ENCODE results near the gene STARD8. TPM values are rescaled to one million over a fixed set of nuclear protein-coding genes. Genes with fewer than 3 reads are reported as not detected.

STARD8 gene
- polyA plus RNA-seq, 1 donor from 2014 or later: 0.09 TPM

- Histone ChIP-seq H3K4me3 (ENCODE audit: low read length) (no peak overlapping the region), H3F3A (ENCODE audit: insufficient read depth, low read length, poor library complexity, severe bottlenecking) (no peaks in the 10 kb centered on the region), H3K79me2 (replicated peaks; ENCODE audit: insufficient read depth, low read length) (no peaks in the 10 kb centered on the region), H3K9me2 (ENCODE audit: insufficient read depth, low read length) (no peaks in the 10 kb centered on the region), H3K27ac (ENCODE audit: low read length) (no peak overlapping the region), H3K27me3 (ENCODE audit: insufficient read depth, low read depth, low read length) (peaks cover 18% of the 10 kb centered on the region), H3K9me3 (ENCODE audit: low read length) (no peaks in the 10 kb centered on the region), H3K9ac (ENCODE audit: low read length) (no peak overlapping the region), H4K20me1 (ENCODE audit: insufficient read depth) (no peaks in the 10 kb centered on the region), H2AFZ (ENCODE audit: low read depth, low read length) (no peak overlapping the region), H3K4me2 (ENCODE audit: low read length) (no peak overlapping the region), H3K36me3 (ENCODE audit: insufficient read depth, low read length) (no peaks in the 10 kb centered on the region)
- TF ChIP-seq CTCF (IDR thresholded peaks at IDR 0.05; ENCODE audit: poor library complexity, severe bottlenecking) (no peak), POLR2AphosphoS5 (IDR thresholded peaks at IDR 0.05) (no peak), REST (IDR thresholded peaks at IDR 0.05; ENCODE audit: borderline replicate concordance) (no peak), EZH2 (IDR thresholded peaks at IDR 0.05; ENCODE audit: borderline replicate concordance, insufficient read depth, low read length, poor library complexity, severe bottlenecking) (no peak), SMC3 (conservative IDR thresholded peaks at IDR 0.05; ENCODE audit: poor library complexity) (no peak), MXI1 (conservative IDR thresholded peaks at IDR 0.05; ENCODE audit: poor library complexity, severe bottlenecking) (no peak), RAD21 (conservative IDR thresholded peaks at IDR 0.05) (no peak)
Measured at GRCh38 chrX:68684291-68684918, 36.9 kb downstream of the STARD8 start.

- TF ChIP-seq SMC3 (conservative IDR thresholded peaks at IDR 0.05; ENCODE audit: poor library complexity): no peak
- no peak for TF ChIP-seq POLR2AphosphoS5 (IDR thresholded peaks at IDR 0.05)
- TF ChIP-seq CTCF (IDR thresholded peaks at IDR 0.05; ENCODE audit: poor library complexity, severe bottlenecking): no peak
- TF ChIP-seq REST (IDR thresholded peaks at IDR 0.05; ENCODE audit: borderline replicate concordance): no peak
- no peak for TF ChIP-seq EP300 (conservative IDR thresholded peaks at IDR 0.05; ENCODE audit: poor library complexity, severe bottlenecking)
- TF ChIP-seq RAD21 (conservative IDR thresholded peaks at IDR 0.05): no peak
- TF ChIP-seq EZH2 (IDR thresholded peaks at IDR 0.05; ENCODE audit: borderline replicate concordance, insufficient read depth, low read length, poor library complexity, severe bottlenecking): no peak
- no peak for TF ChIP-seq TAF1 (IDR thresholded peaks at IDR 0.05; ENCODE audit: low read depth)
- no peak for TF ChIP-seq MXI1 (conservative IDR thresholded peaks at IDR 0.05; ENCODE audit: poor library complexity, severe bottlenecking)
- Histone ChIP-seq H2AFZ (ENCODE audit: low read depth, low read length) (no peak overlapping the region), H3K27ac (ENCODE audit: low read length) (no peak overlapping the region), H3K9ac (ENCODE audit: low read length) (no peak overlapping the region), H3K9me3 (ENCODE audit: low read length) (no peaks in the 10 kb centered on the region), H3F3A (ENCODE audit: insufficient read depth, low read length, poor library complexity, severe bottlenecking) (no peaks in the 10 kb centered on the region), H3K4me2 (ENCODE audit: low read length) (no peak overlapping the region), H4K20me1 (ENCODE audit: insufficient read depth) (no peaks in the 10 kb centered on the region), H3K79me2 (replicated peaks; ENCODE audit: insufficient read depth, low read length) (no peaks in the 10 kb centered on the region), H3K4me3 (ENCODE audit: low read length) (no peak overlapping the region), H3K9me2 (ENCODE audit: insufficient read depth, low read length) (no peaks in the 10 kb centered on the region), H3K36me3 (ENCODE audit: insufficient read depth, low read length) (no peaks in the 10 kb centered on the region), H3K27me3 (ENCODE audit: insufficient read depth, low read depth, low read length) (peaks cover 18% of the 10 kb centered on the region)
Measured at GRCh38 chrX:68684919-68685304, 37.4 kb downstream of the STARD8 start.
